ENCODE measurements around the gene ROR2. TPM values are rescaled to one million over a fixed set of nuclear protein-coding genes. Genes with fewer than 3 reads are reported as not detected.
"Not testable (repeated sequence)": the region's sequence is repeated elsewhere in the genome, so short reads cannot be mapped to it uniquely, and the experiment has no call there.

The ROR2 gene
- total and polyA plus RNA-seq, 2 donors = 28.2 to 33.7 TPM

GRCh38 chr9:91517801-91518200 is 432.2 kb downstream of the ROR2 start:
- H3K4me3 ChIP-seq (ENCODE audit: low read depth, low read length) = no peak overlapping the region
- no peak for DNase-seq (ENCODE audit: extremely low spot score)
- 75% methylated on average over 3 of the region's 3 CpGs for WGBS
- no peaks in the 10 kb centered on the region for H3K4me1 ChIP-seq (ENCODE audit: insufficient read depth)
- no peaks in the 10 kb centered on the region for H3K36me3 ChIP-seq (ENCODE audit: insufficient read depth)
- no peak overlapping the region for H3K27ac ChIP-seq (ENCODE audit: low read depth)

DNA sequence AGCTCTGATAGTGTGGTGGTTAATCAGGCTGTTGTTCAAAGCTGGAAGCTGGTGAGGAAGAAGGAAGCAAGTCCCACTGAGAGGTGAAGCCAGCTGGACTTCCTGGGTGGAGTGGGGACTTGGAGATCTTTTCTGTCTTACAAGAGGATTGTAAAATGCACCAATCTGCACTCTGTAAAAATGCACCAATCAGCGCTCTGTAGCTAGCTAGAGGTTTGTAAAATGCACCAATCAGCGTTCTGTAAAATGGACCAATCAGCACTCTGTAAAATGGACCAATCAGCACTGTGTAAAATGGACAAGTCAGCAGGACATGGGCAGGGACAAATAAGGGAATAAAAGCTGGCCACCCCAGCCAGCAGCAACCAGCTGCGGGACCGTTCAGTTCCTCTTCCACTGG is 432.7 kb downstream of the ROR2 start:
- not testable (repeated sequence) for DNase-seq (ENCODE audit: extremely low spot score)
- 83% methylated on average over 4 of the region's 4 CpGs for WGBS

GRCh38 chr9:91516777-91517176 is 433.3 kb downstream of the ROR2 start:
- Histone ChIP-seq H3K27ac (ENCODE audit: low read depth) (no peak overlapping the region), H3K4me1 (ENCODE audit: insufficient read depth) (no peaks in the 10 kb centered on the region), H3K4me3 (ENCODE audit: low read depth, low read length) (no peak overlapping the region), H3K36me3 (ENCODE audit: insufficient read depth) (no peaks in the 10 kb centered on the region)
- 89% methylated on average over 5 of the region's 5 CpGs for WGBS
- DNase-seq (ENCODE audit: extremely low spot score) = no peak

More for the DNA sequence above, 432.7 kb downstream of the ROR2 start:
- not testable (repeated sequence) for H3K4me3 ChIP-seq (ENCODE audit: low read depth, low read length); H3K27ac ChIP-seq (ENCODE audit: low read depth); H3K36me3 ChIP-seq (ENCODE audit: insufficient read depth); H3K4me1 ChIP-seq (ENCODE audit: insufficient read depth)

GRCh38 chr9:91516081-91516480 is 433.9 kb downstream of the ROR2 start:
- 90% methylated on average over 4 of the region's 4 CpGs for WGBS
- Histone ChIP-seq H3K4me3 (ENCODE audit: low read depth, low read length) (no peak overlapping the region), H3K36me3 (ENCODE audit: insufficient read depth) (no peaks in the 10 kb centered on the region), H3K4me1 (ENCODE audit: insufficient read depth) (no peaks in the 10 kb centered on the region), H3K27ac (ENCODE audit: low read depth) (no peak overlapping the region)
- no peak for DNase-seq (ENCODE audit: extremely low spot score)

DNA sequence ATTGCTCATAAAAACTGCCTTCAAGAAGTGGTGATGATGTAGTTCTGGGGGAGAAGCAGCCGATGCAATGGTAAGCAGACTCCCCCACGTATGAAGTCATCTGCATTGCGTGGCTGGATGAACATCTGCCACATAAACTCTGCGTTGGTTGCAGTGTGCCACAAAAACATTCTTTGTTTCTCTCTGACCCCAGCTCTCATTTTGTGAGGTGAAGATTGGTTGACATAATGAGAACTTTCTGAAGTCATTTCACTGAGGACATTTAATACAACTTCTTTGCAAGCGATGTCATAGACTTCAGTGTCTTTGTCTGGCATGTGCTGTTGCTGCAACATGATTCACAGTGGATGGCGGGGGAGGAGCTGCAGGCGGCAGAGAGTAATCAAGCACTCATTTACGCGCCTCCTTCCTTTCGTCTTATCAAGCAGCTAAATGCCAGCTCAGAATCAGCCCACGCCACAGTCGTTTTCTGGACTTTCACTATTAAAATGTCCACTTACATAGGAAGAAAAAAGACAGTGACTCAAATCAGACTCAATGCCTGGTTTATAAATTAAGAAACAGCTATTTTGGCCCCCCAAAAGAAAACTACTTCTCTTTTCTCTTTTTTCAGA is 434.8 kb downstream of the ROR2 start:
- H3K27ac ChIP-seq (ENCODE audit: low read depth) = no peak overlapping the region
- no peak overlapping the region for H3K4me3 ChIP-seq (ENCODE audit: low read depth, low read length)
- H3K36me3 ChIP-seq (ENCODE audit: insufficient read depth) = no peaks in the 10 kb centered on the region
- H3K4me1 ChIP-seq (ENCODE audit: insufficient read depth) = no peaks in the 10 kb centered on the region
- WGBS = 29% methylated on average over 12 of the region's 12 CpGs
- DNase-seq (ENCODE audit: extremely low spot score) = no peak

Small RNAs within 50 kb of the gene (small RNA-seq; reads per million reads assigned to genes)
- not detected for gene MIR3910-1

Other genes starting within 250 kb of the ROR2 start
- gene SPTLC1, start 165.2 kb upstream of the ROR2 start, total RNA-seq = 111 TPM
- gene SPTLC1, start 165.2 kb upstream of the ROR2 start, polyA plus RNA-seq = 52.9 TPM

Measured in urinary bladder (tissue), 4 donors.